MM.1S (cell line): ENCODE measurements around the gene PGBD1.

Experiments
- DNase-seq: peaks from one replicate; pipeline ENCODE4 v3.0.0-alpha.2; 2015
- H2AFZ ChIP-seq: fragments of 300-600 bp; sonication (generic); 2 replicates; pipeline ENCODE4 v1.6.0; 2016; ENCODE audit warnings: antibody characterized with exemption, low read length
- H3F3A ChIP-seq: fragments of 300-600 bp; sonication (generic); 2 replicates; pipeline ENCODE4 v1.6.1; 2016; ENCODE audit warnings: mild to moderate bottlenecking, antibody characterized with exemption, low read length, moderate library complexity, mixed read lengths; ENCODE audit not compliant: insufficient read depth
- H3K27ac ChIP-seq: fragments of 300-600 bp; sonication (generic); 2 replicates; pipeline ENCODE4 v1.5.1; 2016; ENCODE audit warnings: mild to moderate bottlenecking, low read length
- H3K27me3 ChIP-seq: fragments of 300-600 bp; sonication (generic); replicated peaks from 2 replicates; pipeline ENCODE4 v1.6.0; 2016; ENCODE audit warnings: low read length; ENCODE audit not compliant: insufficient read depth
- H3K36me3 ChIP-seq: fragments of 300-600 bp; sonication (generic); replicated peaks from 2 replicates; pipeline ENCODE4 v1.6.1; 2016; ENCODE audit warnings: mild to moderate bottlenecking, low read length, mixed read lengths; ENCODE audit not compliant: insufficient read depth
- H3K4me1 ChIP-seq: fragments of 300-600 bp; sonication (generic); 2 replicates; pipeline ENCODE4 v1.6.1; 2016; ENCODE audit warnings: low read length, mixed read lengths
- H3K4me2 ChIP-seq: fragments of 300-600 bp; sonication (generic); 2 replicates; pipeline ENCODE4 v1.6.0; 2016; ENCODE audit warnings: low read depth, low read length
- H3K4me3 ChIP-seq: fragments of 300-600 bp; sonication (generic); 2 replicates; pipeline ENCODE4 v1.5.1; 2016; ENCODE audit warnings: low read length, mixed read lengths
- H3K79me2 ChIP-seq: fragments of 300-600 bp; sonication (generic); 2 replicates; pipeline ENCODE4 v1.6.1; 2016; ENCODE audit warnings: mixed run types, low read length, mixed read lengths
- H3K9ac ChIP-seq: fragments of 300-600 bp; sonication (generic); 2 replicates; pipeline ENCODE4 v1.6.1; 2016; ENCODE audit warnings: low read length, mixed read lengths
- H3K9me2 ChIP-seq: fragments of 300-600 bp; sonication (generic); replicated peaks from 2 replicates; pipeline ENCODE4 v1.6.1; 2016; ENCODE audit warnings: mild to moderate bottlenecking, low read length, mixed read lengths; ENCODE audit not compliant: insufficient read depth
- H3K9me3 ChIP-seq: fragments of 300-600 bp; sonication (generic); replicated peaks from 2 replicates; pipeline ENCODE4 v1.6.1; 2016; ENCODE audit warnings: mild to moderate bottlenecking, low read length, mixed read lengths; ENCODE audit not compliant: insufficient read depth
- H4K20me1 ChIP-seq: fragments of 300-600 bp; sonication (generic); 2 replicates; pipeline ENCODE4 v1.6.1; 2016; ENCODE audit warnings: mild to moderate bottlenecking, low read length, moderate library complexity, mixed read lengths; ENCODE audit not compliant: insufficient read depth
- CTCF ChIP-seq: fragments of 300-600 bp; sonication (generic); IDR thresholded peaks from 2 replicates; pipeline ENCODE4 v1.5.1; 2016; ENCODE audit warnings: antibody characterized with exemption, low read length, mixed read lengths
- EZH2 ChIP-seq: fragments of 300-600 bp; sonication (generic); optimal IDR thresholded peaks from 2 replicates; pipeline ENCODE3; 2017; ENCODE audit warnings: low read depth, mild to moderate bottlenecking, antibody characterized with exemption, low read length, mixed read lengths
- EZH2phosphoT487 ChIP-seq: fragments of 300-600 bp; sonication (generic); IDR thresholded peaks from 2 replicates; pipeline ENCODE4 v1.6.1; 2018; ENCODE audit warnings: antibody characterized with exemption, low read length

Gene PGBD1

GRCh38 chr6:28264834-28265401 lies 16.5 kb upstream of the PGBD1 start:
- 0 out of 2 replicates have a peak, but pooled peaks cover 5% of the 10 kb centered on the region for H3K4me1 ChIP-seq
- no peak overlapping the region for H3K9ac ChIP-seq
- no peak for DNase-seq
- H3K9me3 ChIP-seq = no peaks in the 10 kb centered on the region
- H4K20me1 ChIP-seq = no peaks in the 10 kb centered on the region
- H3K4me3 ChIP-seq = no peak overlapping the region
- H3K9me2 ChIP-seq = no peaks in the 10 kb centered on the region
- no peak overlapping the region for H3K27ac ChIP-seq
- no peak overlapping the region for H2AFZ ChIP-seq
- H3K79me2 ChIP-seq = no peaks in the 10 kb centered on the region
- no peak overlapping the region for H3K4me2 ChIP-seq
- H3K27me3 ChIP-seq = no peaks in the 10 kb centered on the region
- no peaks in the 10 kb centered on the region for H3K36me3 ChIP-seq
- TF ChIP-seq EZH2phosphoT487 = no peak
- no peak for TF ChIP-seq EZH2
- TF ChIP-seq CTCF = no peak
- no peaks in the 10 kb centered on the region for H3F3A ChIP-seq

- peak overlapping the region; percentile 91 for H2AFZ ChIP-seq
- no peak for DNase-seq
- H4K20me1 ChIP-seq = no peaks in the 10 kb centered on the region
- no peak for TF ChIP-seq EZH2
- peak overlapping the region; percentile 63; the same call in 1 of the 2 replicates for H3K27ac ChIP-seq
- H3K79me2 ChIP-seq = no peaks in the 10 kb centered on the region
- H3K4me3 ChIP-seq = peak overlapping the region; percentile 74
- 0 out of 2 replicates have a peak, but pooled peaks cover 5% of the 10 kb centered on the region for H3K4me1 ChIP-seq
- 0 out of 2 replicates have a peak, but pooled peaks cover 2% of the 10 kb centered on the region for H3K36me3 ChIP-seq
- H3K9me2 ChIP-seq = no peaks in the 10 kb centered on the region
- H3K27me3 ChIP-seq = no peaks in the 10 kb centered on the region
- peak overlapping the region; percentile 80 for H3K4me2 ChIP-seq
- peak overlapping the region; percentile 61; the same call in 1 of the 2 replicates for H3K9ac ChIP-seq
- H3F3A ChIP-seq = no peaks in the 10 kb centered on the region
- no peaks in the 10 kb centered on the region for H3K9me3 ChIP-seq
Measured at GRCh38 chr6:28266563-28266961, 14.8 kb upstream of the PGBD1 start.

- H4K20me1 ChIP-seq = no peaks in the 10 kb centered on the region
- H2AFZ ChIP-seq = peak within 1 kb of the TSS; percentile 91
- H3K9ac ChIP-seq = peak within 1 kb of the TSS; percentile 61
- H3F3A ChIP-seq = no peaks in the 10 kb centered on the region
- TF ChIP-seq EZH2 (no peak), EZH2phosphoT487 (no peak), CTCF (no peak)
- H3K4me1 ChIP-seq = 0 out of 2 replicates have a peak, but pooled peaks cover 5% of the 10 kb centered on the region
- H3K9me2 ChIP-seq = no peaks in the 10 kb centered on the region
- peak; percentile 85 for DNase-seq
- no peaks in the 10 kb centered on the region for H3K27me3 ChIP-seq
- peak within 1 kb of the TSS; percentile 74 for H3K4me3 ChIP-seq
- no peaks in the 10 kb centered on the region for H3K9me3 ChIP-seq
- H3K36me3 ChIP-seq = 0 out of 2 replicates have a peak, but pooled peaks cover 4% of the 10 kb centered on the region
- H3K4me2 ChIP-seq = peak within 1 kb of the TSS; percentile 80
- peak within 1 kb of the TSS; percentile 63; the same call in 1 of the 2 replicates for H3K27ac ChIP-seq
- no peaks in the 10 kb centered on the region for H3K79me2 ChIP-seq
Measured at GRCh38 chr6:28266962-28267694, 14.2 kb upstream of the PGBD1 start, which contains the start of gene ZSCAN26. ZSCAN26 (plus strand) TSS chr6:28267143; CDS start chr6:28271920, 4,777 bp downstream.
